GM12873 (cell line): ENCODE measurements around the gene ASB2.

Source experiments
- TF ChIP-seq, protein P1 (sequence below): IDR thresholded peaks from 2 replicates; pipeline ENCODE4 v1.5.1; 2012; ENCODE audit warnings: low read depth, mild to moderate bottlenecking, moderate library complexity, low read length, control low read depth; ENCODE audit not compliant: insufficient read depth; ENCODE audit errors: missing control alignments

The ASB2 gene

DNA sequence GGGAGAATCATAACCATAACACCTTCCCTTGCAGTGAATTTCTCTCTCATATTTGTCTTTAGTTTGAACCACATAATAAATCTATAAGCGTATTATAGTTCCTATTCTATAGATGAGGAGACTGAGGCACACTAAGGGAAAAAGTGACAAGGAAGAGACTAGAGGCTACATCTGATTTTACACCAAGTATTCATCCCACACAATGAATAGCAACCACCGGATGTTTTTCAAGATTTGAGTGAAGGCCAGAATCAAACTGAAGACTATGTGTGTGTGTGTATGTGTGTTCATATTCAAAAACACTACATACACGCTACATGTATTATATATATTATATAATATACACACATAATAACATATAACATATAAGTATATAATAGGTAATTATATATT, 4.7 kb downstream of the ASB2 start:
- TF ChIP-seq, protein P1, sequence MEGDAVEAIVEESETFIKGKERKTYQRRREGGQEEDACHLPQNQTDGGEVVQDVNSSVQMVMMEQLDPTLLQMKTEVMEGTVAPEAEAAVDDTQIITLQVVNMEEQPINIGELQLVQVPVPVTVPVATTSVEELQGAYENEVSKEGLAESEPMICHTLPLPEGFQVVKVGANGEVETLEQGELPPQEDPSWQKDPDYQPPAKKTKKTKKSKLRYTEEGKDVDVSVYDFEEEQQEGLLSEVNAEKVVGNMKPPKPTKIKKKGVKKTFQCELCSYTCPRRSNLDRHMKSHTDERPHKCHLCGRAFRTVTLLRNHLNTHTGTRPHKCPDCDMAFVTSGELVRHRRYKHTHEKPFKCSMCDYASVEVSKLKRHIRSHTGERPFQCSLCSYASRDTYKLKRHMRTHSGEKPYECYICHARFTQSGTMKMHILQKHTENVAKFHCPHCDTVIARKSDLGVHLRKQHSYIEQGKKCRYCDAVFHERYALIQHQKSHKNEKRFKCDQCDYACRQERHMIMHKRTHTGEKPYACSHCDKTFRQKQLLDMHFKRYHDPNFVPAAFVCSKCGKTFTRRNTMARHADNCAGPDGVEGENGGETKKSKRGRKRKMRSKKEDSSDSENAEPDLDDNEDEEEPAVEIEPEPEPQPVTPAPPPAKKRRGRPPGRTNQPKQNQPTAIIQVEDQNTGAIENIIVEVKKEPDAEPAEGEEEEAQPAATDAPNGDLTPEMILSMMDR = no peak

DNA sequence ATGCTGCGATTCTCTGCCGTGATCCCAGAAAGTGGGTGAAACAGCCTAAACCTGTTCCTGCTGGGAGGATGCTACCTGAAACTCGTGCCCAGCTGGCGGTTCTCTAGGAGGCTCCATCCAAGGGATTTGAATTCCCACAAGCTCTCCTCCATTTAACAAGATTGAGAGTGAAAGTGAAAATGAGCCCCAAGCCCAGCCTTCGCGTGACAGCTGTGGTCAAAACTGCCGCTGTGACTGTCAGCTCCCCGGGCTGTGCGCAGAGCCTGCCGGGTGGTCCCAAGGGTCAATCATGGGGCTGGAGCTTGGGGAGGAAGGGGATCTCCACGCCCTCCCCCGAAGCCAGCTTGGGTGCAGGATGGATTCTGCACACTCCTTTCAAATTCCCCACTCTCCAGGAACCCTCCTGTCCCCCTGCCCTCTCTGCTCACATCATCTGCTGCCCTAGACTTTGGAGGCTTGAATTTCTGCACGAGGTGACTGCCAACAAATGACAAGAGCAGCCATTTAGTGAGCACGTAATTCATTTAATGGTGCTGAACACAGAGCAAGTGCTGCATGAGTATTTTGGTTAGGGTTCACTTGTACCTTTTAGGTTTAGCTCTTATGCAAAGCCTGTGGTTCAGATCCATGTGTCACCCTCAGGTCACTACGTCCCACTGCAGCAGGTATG, 5.3 kb downstream of the ASB2 start:
- TF ChIP-seq, protein P1 = no peak

DNA sequence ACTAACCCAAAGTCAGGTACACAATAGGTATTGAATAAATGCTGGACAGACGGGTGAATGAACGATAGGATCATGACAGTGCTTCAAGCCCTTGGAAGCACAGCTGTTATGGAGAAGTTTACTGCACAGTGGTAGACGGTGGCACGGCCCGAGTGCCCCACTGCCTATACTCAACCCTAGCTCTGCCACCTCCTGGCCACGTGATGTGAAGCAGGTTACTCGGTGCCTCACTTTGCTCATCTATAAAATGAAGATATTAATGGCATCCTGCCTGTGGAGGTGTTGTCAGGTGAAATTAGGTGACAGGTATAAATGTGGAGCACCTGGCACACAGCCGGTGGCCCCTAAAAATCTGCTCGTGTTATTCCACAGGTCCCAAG, 5.8 kb downstream of the ASB2 start:
- TF ChIP-seq, protein P1 = peak; percentile 54

DNA sequence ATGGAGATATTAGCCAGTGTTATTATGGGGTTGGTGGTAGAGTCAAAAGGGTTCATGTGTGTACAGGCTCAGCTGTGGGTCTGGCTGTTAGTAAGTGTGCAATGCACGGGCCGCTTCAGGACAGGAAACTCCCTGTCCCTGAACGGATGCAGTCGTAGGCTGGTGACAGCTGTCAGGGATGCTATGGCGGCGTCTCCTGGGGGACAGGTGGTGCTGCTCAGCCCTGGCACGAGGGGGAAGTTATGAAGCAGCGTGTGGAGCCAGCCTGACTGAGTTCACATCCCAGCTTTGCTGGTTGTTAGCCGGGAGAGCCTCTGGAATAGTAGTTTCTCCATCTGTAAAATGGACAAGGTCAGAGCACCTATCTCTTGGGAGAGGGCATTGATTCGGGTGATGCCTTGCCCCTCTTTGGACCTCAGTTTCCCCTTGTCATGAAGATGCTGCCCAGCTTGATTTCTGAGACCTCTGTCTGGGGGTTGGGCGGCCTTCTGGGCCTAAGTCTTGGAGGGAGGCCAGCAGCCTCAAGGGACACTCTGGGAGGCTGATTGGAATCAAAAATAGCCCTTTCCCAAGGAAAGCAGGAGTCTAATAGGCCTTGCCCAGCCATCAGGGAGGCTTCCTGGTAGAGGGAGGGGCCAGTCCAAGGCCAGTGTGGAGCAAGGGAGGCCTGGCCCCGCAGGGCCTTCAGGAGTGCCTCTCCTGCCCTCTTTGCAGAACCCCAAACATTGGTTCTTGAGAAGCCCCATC, 7.1 kb downstream of the ASB2 start:
- TF ChIP-seq, protein P1 = no peak

DNA sequence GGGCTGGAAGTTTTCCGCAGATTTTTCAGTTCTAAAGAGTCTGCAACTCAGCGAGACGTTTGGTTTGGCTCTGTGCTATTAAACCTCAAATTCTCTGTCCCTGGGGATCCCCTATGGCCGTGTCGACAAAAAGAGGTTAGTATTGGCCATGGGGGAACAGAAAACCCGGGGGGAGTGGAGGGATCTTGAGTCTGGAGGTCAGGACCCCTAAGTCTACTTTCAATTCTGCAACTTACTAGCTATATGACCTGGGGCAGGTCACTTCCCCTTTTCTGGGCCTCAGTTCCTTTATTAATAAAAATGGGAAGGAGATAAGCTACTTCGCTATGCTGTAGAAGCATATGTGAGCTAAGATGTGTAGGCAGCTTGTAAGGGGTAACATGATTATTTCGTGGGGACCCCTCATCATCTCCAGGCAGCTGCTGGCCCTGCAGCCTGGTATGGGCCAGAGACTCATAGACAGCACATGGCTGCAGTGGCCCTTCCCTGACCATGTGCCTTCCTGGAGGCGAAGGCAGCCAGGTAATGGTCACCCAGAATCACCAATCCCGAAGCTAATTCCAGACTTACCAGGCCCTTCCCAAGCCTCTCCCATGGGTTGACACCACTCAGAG, 8.6 kb downstream of the ASB2 start:
- TF ChIP-seq, protein P1 = no peak

DNA sequence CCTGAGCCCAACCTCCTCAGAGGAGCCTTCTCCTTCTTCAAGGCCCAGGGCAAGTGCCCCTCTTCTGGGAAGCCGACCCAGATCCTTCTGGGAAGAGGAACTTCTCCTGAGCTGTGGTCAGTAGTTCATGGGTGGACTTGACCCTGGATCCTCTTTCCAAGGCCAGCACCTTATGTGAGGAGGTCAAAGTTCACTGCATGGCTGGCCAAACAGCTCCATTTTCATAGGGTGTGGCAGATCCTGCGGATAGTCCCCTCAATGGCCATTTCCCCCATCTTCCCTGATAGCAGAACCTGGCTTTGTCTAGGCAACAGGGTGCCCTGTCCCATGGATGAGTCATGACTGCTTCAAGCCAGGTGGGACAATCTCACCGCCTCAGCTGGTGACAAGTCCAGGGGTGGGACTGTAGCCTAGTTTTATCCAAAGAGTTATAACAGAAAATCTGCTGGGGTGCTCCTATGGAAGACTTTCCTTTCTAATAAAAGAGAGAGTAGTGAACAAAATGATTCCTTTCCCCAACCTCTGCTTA, 10.4 kb downstream of the ASB2 start:
- TF ChIP-seq, protein P1 = no peak

DNA sequence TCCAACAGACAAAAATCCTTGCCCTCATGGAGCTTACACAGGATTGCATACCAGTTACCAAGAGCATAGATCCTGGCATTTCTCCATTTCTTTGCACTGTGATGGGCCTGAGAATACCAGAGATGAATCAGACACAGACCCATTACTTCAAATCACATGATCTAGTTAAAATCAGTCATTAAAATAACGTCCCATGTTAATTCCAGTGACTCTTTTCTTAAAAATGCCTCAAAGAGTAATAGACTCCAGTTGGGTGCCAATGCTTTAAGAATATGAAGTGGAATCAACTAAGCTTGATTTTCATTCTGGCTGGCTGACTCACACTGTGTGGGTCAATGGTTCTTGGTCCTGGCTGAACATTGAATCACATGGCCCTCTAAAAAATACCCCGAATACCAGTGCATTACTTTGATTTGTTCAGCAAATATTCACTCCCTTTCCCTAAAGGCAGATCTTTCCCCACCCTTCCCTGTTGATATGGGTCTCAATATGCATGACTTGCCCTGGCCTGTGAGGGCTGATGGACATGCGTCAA, 11.0 kb downstream of the ASB2 start:
- TF ChIP-seq, protein P1 = no peak
